ENCODE results near the gene ABCG5.

ABCG5 gene

DNA sequence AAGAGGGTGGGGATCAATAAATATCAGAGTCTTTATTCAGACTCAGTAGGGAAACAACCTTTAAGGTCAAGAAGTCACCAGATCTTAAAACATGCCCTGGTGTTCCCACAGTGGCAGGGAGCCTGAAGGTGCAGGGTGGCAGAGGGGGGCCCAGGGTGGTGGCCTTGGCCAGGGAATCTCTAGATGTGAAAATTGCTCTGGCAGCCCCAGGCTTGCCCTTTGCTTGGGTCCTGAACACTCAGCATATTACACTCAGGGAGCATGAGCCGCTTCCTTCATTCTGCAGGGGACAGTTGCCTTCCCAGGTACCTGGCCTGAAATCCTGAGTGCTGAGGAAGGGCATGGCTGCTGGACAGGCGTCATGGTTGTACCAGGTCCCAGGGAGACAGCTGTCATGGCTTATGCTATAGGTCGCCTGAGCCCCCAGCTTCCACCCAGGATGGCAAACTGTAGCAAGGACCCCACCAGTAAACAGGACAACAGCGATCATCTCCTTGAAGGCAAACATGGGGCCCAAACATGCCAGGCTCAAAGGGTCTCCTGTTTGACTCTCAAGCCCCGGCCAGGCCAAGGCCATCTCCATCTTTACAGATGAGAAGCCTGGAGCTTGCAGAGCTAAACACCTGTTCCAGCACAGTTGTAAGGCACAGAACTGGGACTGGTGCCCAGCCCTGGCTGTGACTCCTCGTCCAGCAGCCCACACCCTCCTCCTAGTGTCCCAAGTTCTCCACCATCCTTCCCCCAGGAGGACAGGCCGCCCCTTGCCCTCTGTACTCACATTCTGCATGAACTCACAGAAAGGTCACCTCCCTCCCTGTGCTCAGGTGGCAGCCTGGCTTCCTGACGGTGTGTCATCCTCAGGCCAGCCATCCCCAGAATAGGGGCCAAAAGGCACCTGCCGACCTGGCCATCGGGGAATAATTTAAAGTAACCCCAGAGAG lies 14.8 kb upstream of the ABCG5 start:
- no peak overlapping the region for H3K9ac ChIP-seq (ENCODE audit: low read depth, low read length)
- H3K36me3 ChIP-seq (ENCODE audit: insufficient read depth, low read length), result no peaks in the 10 kb centered on the region
- H3K4me1 ChIP-seq (ENCODE audit: insufficient read depth, low read length), result peaks cover under 1% of the 10 kb centered on the region; the same call in 1 of the 2 replicates
- H3K9me3 ChIP-seq (ENCODE audit: control insufficient read depth, insufficient read depth, low read length), result no peaks in the 10 kb centered on the region

DNA sequence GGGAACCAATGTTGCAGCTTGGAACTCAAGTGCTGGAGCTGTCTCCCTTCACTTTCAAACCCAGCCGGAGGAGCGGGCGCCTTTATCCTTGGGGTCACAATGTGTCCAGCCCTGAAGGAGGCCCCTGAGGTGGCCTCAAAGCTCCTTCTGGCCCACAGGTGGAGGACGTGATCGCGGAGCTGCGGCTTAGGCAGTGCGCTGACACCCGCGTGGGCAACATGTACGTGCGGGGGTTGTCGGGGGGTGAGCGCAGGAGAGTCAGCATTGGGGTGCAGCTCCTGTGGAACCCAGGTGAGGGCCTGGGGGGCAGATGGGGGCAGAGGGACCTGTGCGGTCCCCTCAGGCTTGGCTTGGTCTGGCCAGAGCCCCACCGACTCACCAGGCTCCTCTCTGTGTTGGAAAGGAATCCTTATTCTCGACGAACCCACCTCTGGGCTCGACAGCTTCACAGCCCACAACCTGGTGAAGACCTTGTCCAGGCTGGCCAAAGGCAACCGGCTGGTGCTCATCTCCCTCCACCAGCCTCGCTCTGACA lies 13.6 kb upstream of the ABCG5 start:
- Histone ChIP-seq H3K9ac (ENCODE audit: low read depth, low read length) (no peak overlapping the region), H3K4me1 (ENCODE audit: insufficient read depth, low read length) (peaks cover 5% of the 10 kb centered on the region; the same call in 1 of the 2 replicates), H3K36me3 (ENCODE audit: insufficient read depth, low read length) (no peaks in the 10 kb centered on the region), H3K9me3 (ENCODE audit: control insufficient read depth, insufficient read depth, low read length) (no peaks in the 10 kb centered on the region)

DNA sequence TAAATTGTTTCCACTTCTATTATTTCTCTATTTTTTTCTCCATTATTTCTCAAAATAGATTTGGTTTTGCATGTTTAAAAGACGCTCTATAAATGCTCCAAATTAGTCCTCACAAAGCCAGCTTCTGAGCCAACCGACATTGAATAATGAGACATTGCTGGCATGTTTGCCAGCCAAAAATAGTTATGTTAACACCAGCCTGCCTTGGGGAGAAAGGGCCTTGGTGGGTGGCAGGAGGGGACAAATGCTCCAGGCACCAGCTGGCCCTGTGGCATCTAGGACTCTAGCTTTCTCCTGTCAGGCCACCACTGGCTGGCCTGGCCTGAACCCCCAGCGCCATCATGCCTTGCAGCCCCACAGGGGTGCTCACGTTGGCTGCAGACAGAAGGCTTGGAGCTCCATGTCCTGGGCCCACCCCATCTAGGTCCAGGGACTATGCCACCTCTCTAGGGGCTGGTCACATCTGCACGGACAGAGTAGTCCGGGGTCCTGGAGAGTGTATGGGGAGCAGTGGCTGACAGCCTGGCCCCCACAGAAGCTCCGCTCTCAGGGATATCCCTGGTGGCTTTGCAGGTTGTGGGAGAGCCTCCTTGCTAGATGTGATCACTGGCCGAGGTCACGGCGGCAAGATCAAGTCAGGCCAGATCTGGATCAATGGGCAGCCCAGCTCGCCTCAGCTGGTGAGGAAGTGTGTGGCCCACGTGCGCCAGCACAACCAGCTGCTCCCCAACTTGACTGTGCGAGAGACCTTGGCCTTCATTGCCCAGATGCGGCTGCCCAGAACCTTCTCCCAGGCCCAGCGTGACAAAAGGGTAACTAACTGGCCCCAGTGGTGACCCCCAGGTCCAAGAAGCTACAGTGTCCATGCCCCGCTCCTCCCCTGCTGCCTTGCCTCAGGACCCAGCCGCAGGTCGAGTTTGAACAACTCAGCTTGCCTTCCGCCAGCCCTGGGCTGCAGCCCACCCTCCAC lies 12.7 kb upstream of the ABCG5 start:
- H3K36me3 ChIP-seq (ENCODE audit: insufficient read depth, low read length), result no peaks in the 10 kb centered on the region
- no peak overlapping the region for H3K9ac ChIP-seq (ENCODE audit: low read depth, low read length)
- peaks cover 5% of the 10 kb centered on the region; the same call in 1 of the 2 replicates for H3K4me1 ChIP-seq (ENCODE audit: insufficient read depth, low read length)
- no peaks in the 10 kb centered on the region for H3K9me3 ChIP-seq (ENCODE audit: control insufficient read depth, insufficient read depth, low read length)

DNA sequence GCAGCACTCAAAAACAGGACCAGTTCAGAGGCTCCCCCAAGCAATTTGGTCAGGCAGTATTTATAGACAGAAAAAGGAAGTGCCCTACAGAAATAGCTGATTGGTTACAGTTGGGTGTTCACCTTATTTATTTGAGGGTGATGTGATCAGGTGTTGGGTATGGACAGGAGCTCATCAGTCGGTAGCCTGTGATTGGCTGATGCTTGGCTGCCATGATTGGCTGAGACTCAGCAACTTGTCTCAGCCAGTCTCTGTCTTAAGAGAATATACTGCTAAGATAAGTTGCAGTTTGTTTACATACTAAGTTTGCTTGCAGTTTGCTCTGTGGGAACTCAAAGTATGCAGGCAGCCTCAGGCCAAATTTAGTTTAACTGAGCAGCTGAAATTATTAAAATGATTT lies 9.6 kb upstream of the ABCG5 start:
- no peaks in the 10 kb centered on the region for H3K9me3 ChIP-seq (ENCODE audit: control insufficient read depth, insufficient read depth, low read length)
- H3K36me3 ChIP-seq (ENCODE audit: insufficient read depth, low read length), result no peaks in the 10 kb centered on the region
- H3K9ac ChIP-seq (ENCODE audit: low read depth, low read length), result no peak overlapping the region
- peaks cover 5% of the 10 kb centered on the region; the same call in 1 of the 2 replicates for H3K4me1 ChIP-seq (ENCODE audit: insufficient read depth, low read length)

DNA sequence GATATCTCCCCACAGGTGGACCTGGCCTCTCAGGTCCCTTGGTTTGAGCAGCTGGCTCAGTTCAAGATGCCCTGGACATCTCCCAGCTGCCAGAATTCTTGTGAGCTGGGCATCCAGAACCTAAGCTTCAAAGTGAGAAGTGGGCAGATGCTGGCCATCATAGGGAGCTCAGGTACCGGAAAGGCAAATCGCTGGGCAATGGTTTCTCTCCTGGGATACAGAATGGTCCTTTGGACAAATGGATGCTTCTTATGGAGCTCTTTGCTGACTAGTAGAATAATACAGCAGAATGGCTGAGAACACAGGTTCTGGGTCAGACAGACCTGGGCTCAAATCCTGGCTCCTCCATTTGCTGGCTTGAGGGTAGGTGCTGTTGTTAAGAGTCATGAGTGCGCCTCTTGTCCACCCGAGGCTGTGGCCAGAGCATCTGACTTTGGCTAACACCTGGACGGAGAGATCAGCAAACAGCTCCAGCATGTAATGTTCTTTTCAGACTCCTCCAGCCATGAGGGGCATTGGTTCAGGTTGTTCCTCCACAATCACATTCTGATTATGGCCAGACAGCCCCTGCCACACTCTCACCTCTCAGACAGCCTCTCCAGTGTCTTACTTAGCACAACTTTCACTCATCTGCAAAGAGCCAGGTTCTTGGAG lies 7.6 kb upstream of the ABCG5 start:
- Histone ChIP-seq H3K4me1 (ENCODE audit: insufficient read depth, low read length) (peaks cover 5% of the 10 kb centered on the region; the same call in 1 of the 2 replicates), H3K9ac (ENCODE audit: low read depth, low read length) (no peak overlapping the region), H3K9me3 (ENCODE audit: control insufficient read depth, insufficient read depth, low read length) (no peaks in the 10 kb centered on the region), H3K36me3 (ENCODE audit: insufficient read depth, low read length) (no peaks in the 10 kb centered on the region)

DNA sequence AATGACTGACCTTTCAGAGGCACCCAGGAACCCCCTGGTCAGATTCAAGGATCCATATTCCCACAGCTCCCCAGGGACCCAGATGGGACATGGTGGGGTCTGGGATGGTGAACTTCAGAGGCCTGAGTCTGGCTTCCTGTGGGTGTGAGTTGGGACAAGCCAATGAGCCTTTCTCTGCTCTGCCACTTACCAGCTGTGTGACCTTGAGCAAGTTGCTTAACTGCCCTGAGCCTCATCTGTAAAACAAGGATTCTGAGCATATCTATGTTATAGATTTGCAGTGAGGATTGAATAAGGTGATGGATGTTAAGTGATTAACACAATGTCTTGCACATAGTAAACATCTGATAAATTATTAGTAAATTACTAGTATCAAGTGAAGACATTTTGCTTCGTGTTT lies 6.5 kb upstream of the ABCG5 start:
- peaks cover 6% of the 10 kb centered on the region; the same call in 1 of the 2 replicates for H3K4me1 ChIP-seq (ENCODE audit: insufficient read depth, low read length)
- H3K9ac ChIP-seq (ENCODE audit: low read depth, low read length), result no peak overlapping the region
- no peaks in the 10 kb centered on the region for H3K9me3 ChIP-seq (ENCODE audit: control insufficient read depth, insufficient read depth, low read length)
- H3K36me3 ChIP-seq (ENCODE audit: insufficient read depth, low read length), result no peaks in the 10 kb centered on the region

DNA sequence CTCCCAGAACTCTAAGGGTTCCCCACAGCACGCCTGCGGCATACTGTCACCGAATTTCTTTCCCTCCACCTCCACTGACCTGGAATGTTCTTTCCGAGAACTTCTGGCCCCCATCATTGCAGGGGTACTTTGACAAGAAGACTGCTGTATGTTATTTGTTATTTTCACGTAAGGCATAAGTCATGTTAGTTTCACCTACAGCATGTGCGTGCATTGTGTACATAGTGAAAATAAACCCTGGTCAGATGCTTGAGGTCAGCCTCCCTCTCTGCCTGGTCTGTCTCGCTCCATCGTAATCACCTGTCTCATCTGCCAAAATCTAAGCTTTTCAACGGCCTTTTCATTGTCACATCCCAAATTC lies 4.2 kb upstream of the ABCG5 start:
- H3K9ac ChIP-seq (ENCODE audit: low read depth, low read length), result no peak overlapping the region
- no peaks in the 10 kb centered on the region for H3K36me3 ChIP-seq (ENCODE audit: insufficient read depth, low read length)
- H3K4me1 ChIP-seq (ENCODE audit: insufficient read depth, low read length), result peaks cover 8% of the 10 kb centered on the region; the same call in 1 of the 2 replicates
- H3K9me3 ChIP-seq (ENCODE audit: control insufficient read depth, insufficient read depth, low read length), result no peaks in the 10 kb centered on the region

DNA sequence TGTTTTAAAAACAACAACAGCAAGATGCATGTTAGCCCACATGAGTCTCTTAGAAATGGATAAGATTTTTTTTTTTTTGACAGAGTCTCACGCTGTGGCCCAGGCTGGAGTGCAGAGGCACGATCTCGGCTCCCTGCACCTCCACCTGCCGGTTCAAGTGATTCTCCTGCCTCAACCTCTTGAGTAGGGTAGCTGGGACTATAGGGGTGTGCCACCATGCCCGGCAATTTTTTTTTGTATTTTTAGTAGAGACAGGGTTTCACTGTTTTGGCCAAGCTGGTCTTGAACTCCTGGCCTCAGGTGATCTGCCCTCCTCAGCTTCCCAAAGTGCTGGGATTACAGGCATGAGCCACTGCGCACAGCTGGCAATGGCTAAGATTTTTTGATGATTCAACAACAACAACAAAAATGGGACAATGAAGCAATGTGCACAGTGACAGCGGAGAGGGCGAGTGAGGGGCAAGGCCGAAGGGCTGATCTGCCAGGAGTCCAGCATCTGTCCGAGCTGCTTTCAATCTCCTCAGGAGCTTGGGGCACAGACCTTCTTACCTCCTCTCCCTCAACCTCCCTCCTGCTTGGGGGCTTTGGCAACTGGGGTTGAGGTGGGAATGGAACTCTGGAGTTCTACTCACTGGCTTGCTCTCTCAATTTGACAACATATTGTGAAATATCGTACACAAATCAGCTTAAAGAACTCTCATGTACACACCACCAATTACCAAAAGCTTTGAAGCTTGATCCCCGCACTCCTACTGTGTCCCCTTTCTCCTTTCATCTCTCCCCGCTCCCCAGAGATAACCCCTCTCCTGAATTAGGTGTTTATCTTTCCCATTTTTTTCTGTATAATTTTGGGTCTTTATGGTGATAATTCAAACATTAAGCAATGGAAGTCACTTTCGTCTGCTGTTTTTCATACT lies 3.6 kb upstream of the ABCG5 start:
- H3K4me1 ChIP-seq (ENCODE audit: insufficient read depth, low read length), result peaks cover 8% of the 10 kb centered on the region; the same call in 1 of the 2 replicates
- H3K9ac ChIP-seq (ENCODE audit: low read depth, low read length), result no peak overlapping the region

DNA sequence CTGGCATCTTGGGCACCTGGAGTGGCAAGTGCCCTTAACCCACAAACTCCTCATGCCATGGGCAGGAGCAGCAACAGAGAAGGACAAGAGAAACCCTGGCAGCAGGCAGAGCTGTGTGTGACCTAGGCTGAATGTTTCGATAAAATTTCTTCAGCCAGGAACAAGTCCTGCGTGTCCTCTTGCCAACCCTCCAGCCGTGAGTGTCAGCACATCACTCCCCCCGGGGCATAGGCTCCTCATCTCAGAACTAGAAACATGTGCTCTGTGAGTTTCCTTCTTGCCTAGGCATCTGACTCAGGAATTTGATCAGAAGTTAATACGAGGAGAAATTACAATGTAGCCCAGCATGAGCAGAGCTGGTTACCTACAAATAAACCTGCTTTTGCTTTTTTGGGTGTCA lies 2.3 kb upstream of the ABCG5 start:
- Histone ChIP-seq H3K4me1 (ENCODE audit: insufficient read depth, low read length) (peaks cover 8% of the 10 kb centered on the region; the same call in 1 of the 2 replicates), H3K36me3 (ENCODE audit: insufficient read depth, low read length) (no peaks in the 10 kb centered on the region), H3K9me3 (ENCODE audit: control insufficient read depth, insufficient read depth, low read length) (no peaks in the 10 kb centered on the region), H3K9ac (ENCODE audit: low read depth, low read length) (no peak overlapping the region)

More for the DNA sequence above, 3.6 kb upstream of the ABCG5 start:
- Histone ChIP-seq H3K36me3 (ENCODE audit: insufficient read depth, low read length) (no peaks in the 10 kb centered on the region), H3K9me3 (ENCODE audit: control insufficient read depth, insufficient read depth, low read length) (no peaks in the 10 kb centered on the region)

DNA sequence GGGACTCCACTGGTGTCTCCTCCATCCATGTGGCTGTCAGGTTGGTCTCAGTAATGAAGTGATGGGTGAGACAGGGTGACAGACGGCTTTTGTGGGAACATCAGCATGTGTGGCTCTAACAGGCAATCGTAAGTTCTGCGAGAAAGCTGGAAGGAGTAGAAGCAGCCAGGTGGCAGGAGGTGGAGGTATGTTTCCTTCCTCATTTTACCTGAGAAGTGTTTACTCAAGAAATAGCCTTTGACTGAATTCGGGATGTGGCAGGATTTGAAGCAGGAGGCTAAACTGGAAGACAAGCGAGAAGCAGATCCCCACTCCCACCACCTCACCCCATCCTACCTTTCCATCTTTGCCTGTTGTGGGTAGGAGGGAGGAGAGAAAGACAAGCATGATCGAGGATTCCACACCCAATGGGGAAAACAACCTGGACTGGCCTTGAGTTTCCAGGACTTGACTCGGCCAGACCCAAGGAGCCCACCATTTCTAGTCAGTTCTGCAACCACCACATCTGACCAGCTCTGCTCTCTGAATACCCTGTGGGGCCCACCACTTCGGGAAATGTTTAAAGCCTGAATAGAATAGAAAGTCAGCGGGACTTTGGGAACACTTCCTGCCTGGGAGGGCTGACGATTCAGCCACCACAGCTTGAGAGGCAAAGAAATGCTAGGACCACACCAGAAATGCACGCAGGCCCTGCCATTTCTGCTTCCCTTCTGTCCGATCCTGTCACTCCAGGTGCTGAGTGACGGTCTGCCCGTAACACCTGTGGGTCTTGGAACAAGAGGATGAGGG lies 1.3 kb upstream of the ABCG5 start:
- Histone ChIP-seq H3K36me3 (ENCODE audit: insufficient read depth, low read length) (no peaks in the 10 kb centered on the region), H3K9ac (ENCODE audit: low read depth, low read length) (no peak overlapping the region), H3K4me1 (ENCODE audit: insufficient read depth, low read length) (peaks cover 8% of the 10 kb centered on the region; the same call in 1 of the 2 replicates), H3K9me3 (ENCODE audit: control insufficient read depth, insufficient read depth, low read length) (no peaks in the 10 kb centered on the region)

DNA sequence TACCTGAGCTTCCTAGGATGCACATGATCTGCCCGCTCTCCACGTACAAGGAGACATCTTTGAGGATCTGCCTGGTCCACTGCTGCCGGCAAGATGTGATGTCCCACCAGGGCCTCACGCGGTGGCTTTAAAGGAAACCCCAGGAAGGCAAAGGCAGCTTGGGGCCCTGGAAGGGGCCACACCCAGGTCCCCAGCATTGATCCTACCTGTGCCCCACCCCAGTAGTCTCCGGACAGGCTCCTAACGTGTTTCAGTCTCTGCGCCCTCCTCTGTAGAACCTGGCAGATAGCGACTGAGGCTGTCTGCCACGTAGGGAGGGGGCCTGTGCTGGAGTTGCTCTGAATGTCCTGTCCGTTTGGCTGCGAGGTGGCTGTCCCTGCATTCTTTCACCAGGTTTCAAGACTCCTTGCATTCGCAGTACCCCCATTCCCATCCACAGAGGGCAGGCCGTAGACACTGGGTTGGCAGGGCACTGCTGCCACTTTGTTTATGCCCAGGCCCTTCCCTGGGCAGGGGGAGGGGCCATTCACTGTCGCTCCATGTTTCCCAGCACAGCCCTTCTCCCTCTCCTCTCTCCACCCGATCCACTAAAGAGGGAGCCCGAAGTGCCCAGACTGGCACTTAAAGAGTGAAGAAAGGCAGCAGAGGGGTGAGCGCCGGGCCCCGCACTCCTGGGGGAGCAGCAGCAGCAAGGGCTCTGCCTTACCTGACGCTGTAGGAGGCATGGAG lies 644 bp downstream of the ABCG5 start:
- H3K4me1 ChIP-seq (ENCODE audit: insufficient read depth, low read length), result peaks cover 8% of the 10 kb centered on the region; the same call in 1 of the 2 replicates
- H3K36me3 ChIP-seq (ENCODE audit: insufficient read depth, low read length), result no peaks in the 10 kb centered on the region
- H3K9ac ChIP-seq (ENCODE audit: low read depth, low read length), result no peak overlapping the region
- H3K9me3 ChIP-seq (ENCODE audit: control insufficient read depth, insufficient read depth, low read length), result no peaks in the 10 kb centered on the region

DNA sequence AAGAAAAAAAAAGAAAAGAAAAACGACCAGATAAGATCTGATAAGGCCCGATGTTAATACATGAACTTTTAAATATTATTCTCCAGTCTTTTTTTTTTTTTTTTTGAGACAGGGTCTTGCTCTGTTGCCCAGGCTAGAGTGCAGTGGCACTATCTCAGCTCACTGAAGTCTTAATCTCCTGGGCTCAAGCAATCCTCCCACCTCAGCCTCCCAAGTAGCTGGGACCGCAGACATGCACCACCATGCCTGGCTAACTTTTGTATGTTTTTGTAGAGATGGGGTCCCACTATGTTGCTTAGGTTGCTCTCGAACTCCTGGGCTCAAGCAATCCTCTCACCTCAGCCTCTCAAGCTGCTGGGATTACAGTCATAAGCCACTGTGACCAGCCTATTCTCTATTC lies 1.6 kb downstream of the ABCG5 start:
- Histone ChIP-seq H3K4me1 (ENCODE audit: insufficient read depth, low read length) (peaks cover 13% of the 10 kb centered on the region; the same call in 1 of the 2 replicates), H3K9me3 (ENCODE audit: control insufficient read depth, insufficient read depth, low read length) (no peaks in the 10 kb centered on the region), H3K9ac (ENCODE audit: low read depth, low read length) (no peak overlapping the region), H3K36me3 (ENCODE audit: insufficient read depth, low read length) (no peaks in the 10 kb centered on the region)

All from ES-I3 (cell line).